Measurements from ENCODE around the gene CPB2. TPM values are rescaled to one million over a fixed set of nuclear protein-coding genes. Genes with fewer than 3 reads are reported as not detected.

CPB2 gene
- total and polyA plus RNA-seq, 9 of the 15 experiments (the other 6 are each of a cell fraction or from before 2014, with no cell fraction given): 0.03 to 0.16 (median 0.07) TPM; not detected in 6

DNA sequence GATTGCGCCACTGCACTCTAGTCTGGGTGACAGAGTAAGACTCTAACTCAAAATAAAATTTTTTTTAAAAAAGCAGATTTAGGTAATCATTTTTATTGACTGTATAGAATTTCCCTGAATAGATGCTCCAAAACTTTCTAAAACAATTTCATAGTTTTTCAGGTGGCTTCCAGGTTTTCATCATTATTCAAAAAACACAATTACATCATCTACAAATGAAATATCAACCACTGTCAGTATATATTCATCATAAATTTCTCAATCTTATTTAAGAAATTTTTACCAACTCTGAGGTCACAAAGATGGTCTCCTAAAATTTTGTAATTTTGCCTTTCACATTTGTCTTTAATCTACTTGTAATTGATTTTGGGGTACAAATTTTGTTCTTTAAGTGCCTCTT, 100.3 kb downstream of the CPB2 start:
- intact Hi-C loops (cut with micrococcal nuclease): no loop called here
- in situ Hi-C loops (cut with MboI): no loop called here
- no peak for TF ChIP-seq ZNF785 (CRISPR knock-in tag; IDR thresholded peaks at IDR 0.05)
- no peak for TF ChIP-seq HCFC1 (IDR thresholded peaks at IDR 0.05; ENCODE audit: low read depth, low read length)
- TF ChIP-seq, protein P1, sequence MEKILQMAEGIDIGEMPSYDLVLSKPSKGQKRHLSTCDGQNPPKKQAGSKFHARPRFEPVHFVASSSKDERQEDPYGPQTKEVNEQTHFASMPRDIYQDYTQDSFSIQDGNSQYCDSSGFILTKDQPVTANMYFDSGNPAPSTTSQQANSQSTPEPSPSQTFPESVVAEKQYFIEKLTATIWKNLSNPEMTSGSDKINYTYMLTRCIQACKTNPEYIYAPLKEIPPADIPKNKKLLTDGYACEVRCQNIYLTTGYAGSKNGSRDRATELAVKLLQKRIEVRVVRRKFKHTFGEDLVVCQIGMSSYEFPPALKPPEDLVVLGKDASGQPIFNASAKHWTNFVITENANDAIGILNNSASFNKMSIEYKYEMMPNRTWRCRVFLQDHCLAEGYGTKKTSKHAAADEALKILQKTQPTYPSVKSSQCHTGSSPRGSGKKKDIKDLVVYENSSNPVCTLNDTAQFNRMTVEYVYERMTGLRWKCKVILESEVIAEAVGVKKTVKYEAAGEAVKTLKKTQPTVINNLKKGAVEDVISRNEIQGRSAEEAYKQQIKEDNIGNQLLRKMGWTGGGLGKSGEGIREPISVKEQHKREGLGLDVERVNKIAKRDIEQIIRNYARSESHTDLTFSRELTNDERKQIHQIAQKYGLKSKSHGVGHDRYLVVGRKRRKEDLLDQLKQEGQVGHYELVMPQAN (IDR thresholded peaks at IDR 0.05; ENCODE audit: borderline replicate concordance): no peak
- no peak for TF ChIP-seq ESRRA (IDR thresholded peaks at IDR 0.05; ENCODE audit: borderline replicate concordance, low read depth)
- TF ChIP-seq E2F3 (CRISPR knock-in tag; IDR thresholded peaks at IDR 0.05): no peak
- TF ChIP-seq ZC3H8 (IDR thresholded peaks at IDR 0.05): no peak
- no peak for TF ChIP-seq CREBBP (IDR thresholded peaks at IDR 0.05; ENCODE audit: low read depth, low read length)
- TF ChIP-seq, protein P2, sequence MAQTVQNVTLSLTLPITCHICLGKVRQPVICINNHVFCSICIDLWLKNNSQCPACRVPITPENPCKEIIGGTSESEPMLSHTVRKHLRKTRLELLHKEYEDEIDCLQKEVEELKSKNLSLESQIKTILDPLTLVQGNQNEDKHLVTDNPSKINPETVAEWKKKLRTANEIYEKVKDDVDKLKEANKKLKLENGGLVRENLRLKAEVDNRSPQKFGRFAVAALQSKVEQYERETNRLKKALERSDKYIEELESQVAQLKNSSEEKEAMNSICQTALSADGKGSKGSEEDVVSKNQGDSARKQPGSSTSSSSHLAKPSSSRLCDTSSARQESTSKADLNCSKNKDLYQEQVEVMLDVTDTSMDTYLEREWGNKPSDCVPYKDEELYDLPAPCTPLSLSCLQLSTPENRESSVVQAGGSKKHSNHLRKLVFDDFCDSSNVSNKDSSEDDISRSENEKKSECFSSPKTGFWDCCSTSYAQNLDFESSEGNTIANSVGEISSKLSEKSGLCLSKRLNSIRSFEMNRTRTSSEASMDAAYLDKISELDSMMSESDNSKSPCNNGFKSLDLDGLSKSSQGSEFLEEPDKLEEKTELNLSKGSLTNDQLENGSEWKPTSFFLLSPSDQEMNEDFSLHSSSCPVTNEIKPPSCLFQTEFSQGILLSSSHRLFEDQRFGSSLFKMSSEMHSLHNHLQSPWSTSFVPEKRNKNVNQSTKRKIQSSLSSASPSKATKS (CRISPR knock-in tag; IDR thresholded peaks at IDR 0.05): no peak
- Histone ChIP-seq H3K27me3 (ENCODE audit: control insufficient read depth in 2 of 2, insufficient read depth in 2 of 2, low read length in 2 of 2) (no peaks in the 10 kb centered on the region), H2AFZ (ENCODE audit: low read depth, low read length) (no peak overlapping the region), H3K9me1 (ENCODE audit: control insufficient read depth, insufficient read depth, low read length) (no peaks in the 10 kb centered on the region), H3K36me3 (ENCODE audit: control insufficient read depth, insufficient read depth, low read length) (peaks cover 51% of the 10 kb centered on the region; the same call in 2 of the 3 replicates), H3K4me2 (ENCODE audit: insufficient read depth, low read length) (no peak overlapping the region), H3K9ac (ENCODE audit: insufficient read depth in 1 of 2, low read depth in 2 of 2, low read length in 2 of 2) (no peak overlapping the region), H3K4me3 (no peak overlapping the region), H3K79me2 (ENCODE audit: control insufficient read depth, insufficient read depth, low read length) (no peaks in the 10 kb centered on the region), H4K20me1 (replicated peaks; ENCODE audit: control insufficient read depth, insufficient read depth, low read length) (no peaks in the 10 kb centered on the region), H3K9me3 (replicated peaks; ENCODE audit: control insufficient read depth, insufficient read depth, low read depth, low read length) (no peaks in the 10 kb centered on the region), H3K27ac (ENCODE audit: extremely low read depth, low read depth, low read length) (no peak overlapping the region), H3K4me1 (replicated peaks in 1 of 2; ENCODE audit: control insufficient read depth in 2 of 2, insufficient read depth in 2 of 2, low read length in 2 of 2) (no peaks in the 10 kb centered on the region; a peak in 1 of 5 replicates)
- POLR2A ChIA-PET: no interaction called here
- CTCF ChIA-PET (ENCODE audit: low intra/inter-chr PET ratio): no interaction called here
- no TSS peak for BruUV-seq (replicated peaks)
- DNase-seq (ENCODE audit: extremely low read depth in 1 of 4, low spot score in 3 of 4) (no peak), ATAC-seq (no peak), FAIRE-seq (no peak)
- 100% methylated on average over 1 of the region's 1 CpG for WGBS (ENCODE audit: insufficient coverage, low coverage, missing lambda C conversion rate)

Other genes starting within 250 kb of the CPB2 start
- gene ZC3H13, start 52.3 kb downstream of the CPB2 start, total RNA-seq (2014; rRNA removed): 10.4 and 12.3 TPM in 2 replicates
- 12.1 and 16.4 TPM in 2 replicates for gene ZC3H13, start 52.3 kb downstream of the CPB2 start, total RNA-seq (2014; rRNA removed; fragmentation: Illumina TruSeq; extraction: Trizol)
- gene ZC3H13, start 52.3 kb downstream of the CPB2 start, total RNA-seq (2015; rRNA removed; fragmentation: Illumina TruSeq; extraction: Trizol): 14.6 and 16.2 TPM in 2 replicates
- 19.0 and 25.1 TPM in 2 replicates for gene ZC3H13, start 52.3 kb downstream of the CPB2 start, total RNA-seq (2021)
- 3.4 and 4.9 TPM in 2 replicates for gene ZC3H13, start 52.3 kb downstream of the CPB2 start, polyA plus RNA-seq (2011; rRNA removed)
- gene ZC3H13, start 52.3 kb downstream of the CPB2 start, polyA plus RNA-seq (2014; fragmentation: Illumina TruSeq; extraction: Trizol): 22.8 and 27.6 TPM in 2 replicates
- 1 to 10 TPM; 8.3 to 9.1 TPM for gene ZC3H13, start 52.3 kb downstream of the CPB2 start, polyA plus RNA-seq (2014; fragmentation: Nextera tagmentation; extraction: Ambion mirVana)
- gene ZC3H13, start 52.3 kb downstream of the CPB2 start, polyA plus RNA-seq (2014; rRNA removed): 9.2 and 16.2 TPM in 2 replicates
- 120 and 126 TPM in 2 replicates for gene LCP1, start 77.1 kb upstream of the CPB2 start, total RNA-seq (2014; rRNA removed)
- gene LCP1, start 77.1 kb upstream of the CPB2 start, total RNA-seq (2014; rRNA removed; fragmentation: Illumina TruSeq; extraction: Trizol): 179 and 208 TPM in 2 replicates
- 212 and 222 TPM in 2 replicates for gene LCP1, start 77.1 kb upstream of the CPB2 start, total RNA-seq (2015; rRNA removed; fragmentation: Illumina TruSeq; extraction: Trizol)
- gene LCP1, start 77.1 kb upstream of the CPB2 start, total RNA-seq (2021): 157 and 163 TPM in 2 replicates
- gene LCP1, start 77.1 kb upstream of the CPB2 start, polyA plus RNA-seq (2011; rRNA removed): 148 and 250 TPM in 2 replicates
- 213 and 230 TPM in 2 replicates for gene LCP1, start 77.1 kb upstream of the CPB2 start, polyA plus RNA-seq (2014; fragmentation: Illumina TruSeq; extraction: Trizol)
- 100 to 1,000 TPM in 1 of 2 experiments, 10 to 100 TPM in 1; 83.0 to 255 TPM for gene LCP1, start 77.1 kb upstream of the CPB2 start, polyA plus RNA-seq (2014; fragmentation: Nextera tagmentation; extraction: Ambion mirVana)
- 124 and 135 TPM in 2 replicates for gene LCP1, start 77.1 kb upstream of the CPB2 start, polyA plus RNA-seq (2014; rRNA removed)
- gene LRRC63, start 106.9 kb upstream of the CPB2 start, total RNA-seq (2014; rRNA removed): 0.08 TPM in 1 of 2 replicates, not detected in the other
- 0.22 and 0.29 TPM in 2 replicates for gene LRRC63, start 106.9 kb upstream of the CPB2 start, total RNA-seq (2014; rRNA removed; fragmentation: Illumina TruSeq; extraction: Trizol)
- gene LRRC63, start 106.9 kb upstream of the CPB2 start, total RNA-seq (2015; rRNA removed; fragmentation: Illumina TruSeq; extraction: Trizol): 0.11 and 0.22 TPM in 2 replicates
- gene LRRC63, start 106.9 kb upstream of the CPB2 start, total RNA-seq (2021): 0.16 and 0.18 TPM in 2 replicates
- 0.05 and 0.07 TPM in 2 replicates for gene LRRC63, start 106.9 kb upstream of the CPB2 start, polyA plus RNA-seq (2011; rRNA removed)
- 0.18 and 0.25 TPM in 2 replicates for gene LRRC63, start 106.9 kb upstream of the CPB2 start, polyA plus RNA-seq (2014; fragmentation: Illumina TruSeq; extraction: Trizol)
- gene LRRC63, start 106.9 kb upstream of the CPB2 start, polyA plus RNA-seq (2014; fragmentation: Nextera tagmentation; extraction: Ambion mirVana): under 1 TPM; 0.21 to 0.25 TPM
- 0.19 and 0.41 TPM in 2 replicates for gene LRRC63, start 106.9 kb upstream of the CPB2 start, polyA plus RNA-seq (2014; rRNA removed)